Measurements from ENCODE around the gene SPP1.

DNA sequence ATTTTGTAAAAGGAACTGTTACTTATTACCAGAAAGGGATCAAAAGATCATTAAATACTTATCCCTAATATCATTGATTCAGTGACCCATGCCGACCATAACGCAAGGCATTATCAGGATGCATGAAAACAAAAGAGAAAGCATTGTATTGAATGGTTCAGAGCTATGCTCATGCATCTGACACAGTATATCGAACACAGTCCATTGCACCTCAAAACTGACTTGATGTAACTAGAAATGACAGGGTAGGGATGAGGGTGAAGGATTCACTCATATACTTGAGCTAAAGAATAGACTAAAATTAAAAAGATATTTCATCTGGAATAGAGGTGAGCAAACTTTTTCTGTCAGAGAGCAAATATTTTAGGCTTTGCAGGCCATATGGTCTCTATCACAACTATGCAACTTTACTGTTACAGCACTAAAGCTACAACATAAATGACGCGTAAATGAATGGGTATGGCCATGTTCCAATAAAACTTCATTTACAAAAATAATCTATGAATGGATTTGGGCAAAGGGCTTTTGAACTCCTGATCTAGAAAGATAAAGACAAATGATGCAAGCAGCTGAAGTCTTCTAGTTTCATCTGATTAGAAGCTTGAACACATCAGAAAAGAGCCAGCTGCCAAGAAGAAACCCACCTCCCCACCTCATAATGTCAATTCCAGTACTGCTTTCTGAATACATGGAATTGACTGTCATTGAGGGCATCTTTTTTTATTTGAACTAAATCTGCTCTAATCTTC lies 12.9 kb upstream of the SPP1 start:
- no peak for TF ChIP-seq POLR2A (IDR thresholded peaks at IDR 0.05)
- TF ChIP-seq, protein P1, sequence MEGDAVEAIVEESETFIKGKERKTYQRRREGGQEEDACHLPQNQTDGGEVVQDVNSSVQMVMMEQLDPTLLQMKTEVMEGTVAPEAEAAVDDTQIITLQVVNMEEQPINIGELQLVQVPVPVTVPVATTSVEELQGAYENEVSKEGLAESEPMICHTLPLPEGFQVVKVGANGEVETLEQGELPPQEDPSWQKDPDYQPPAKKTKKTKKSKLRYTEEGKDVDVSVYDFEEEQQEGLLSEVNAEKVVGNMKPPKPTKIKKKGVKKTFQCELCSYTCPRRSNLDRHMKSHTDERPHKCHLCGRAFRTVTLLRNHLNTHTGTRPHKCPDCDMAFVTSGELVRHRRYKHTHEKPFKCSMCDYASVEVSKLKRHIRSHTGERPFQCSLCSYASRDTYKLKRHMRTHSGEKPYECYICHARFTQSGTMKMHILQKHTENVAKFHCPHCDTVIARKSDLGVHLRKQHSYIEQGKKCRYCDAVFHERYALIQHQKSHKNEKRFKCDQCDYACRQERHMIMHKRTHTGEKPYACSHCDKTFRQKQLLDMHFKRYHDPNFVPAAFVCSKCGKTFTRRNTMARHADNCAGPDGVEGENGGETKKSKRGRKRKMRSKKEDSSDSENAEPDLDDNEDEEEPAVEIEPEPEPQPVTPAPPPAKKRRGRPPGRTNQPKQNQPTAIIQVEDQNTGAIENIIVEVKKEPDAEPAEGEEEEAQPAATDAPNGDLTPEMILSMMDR (IDR thresholded peaks at IDR 0.05 in 4 of 5, conservative IDR thresholded peaks at IDR 0.05 in 1 of 5): no peak

All from gastrocnemius medialis (tissue), 4 donors.